HepG2 (cell line): ENCODE measurements around the gene CPHXL. TPM values are rescaled to one million over a fixed set of nuclear protein-coding genes. Genes with fewer than 3 reads are reported as not detected.

Experiments
- BCL3 ChIP-seq: sonication (generic); formaldehyde crosslinking; IDR thresholded peaks from 2 replicates; pipeline ENCODE4 v1.5.1; 2020; ENCODE audit warnings: mild to moderate bottlenecking, missing genetic modification reagents, moderate library complexity
- CEBPG ChIP-seq: IDR thresholded peaks from 2 replicates; pipeline ENCODE4 v1.6.1; 2016
- EP300 ChIP-seq, 3 experiments: sonication (generic) in 1 of 3; formaldehyde crosslinking in 1 of 3; IDR thresholded peaks; 2 replicates each; pipeline versions ENCODE4 v1.5.1 to v1.6.1; 2011 to 2020; ENCODE audit warnings: low read depth in 2 of 3, low read length in 2 of 3, borderline replicate concordance in 1 of 3, improper control_type of control experiment in 1 of 3, mild to moderate bottlenecking in 1 of 3, missing genetic modification reagents in 1 of 3, moderate library complexity in 1 of 3
- HMG20A ChIP-seq: IDR thresholded peaks from 2 replicates; pipeline ENCODE4 v1.6.1; 2016; ENCODE audit warnings: borderline replicate concordance
- HNF4G ChIP-seq, 2 experiments: sonication (generic) in 1 of 2; formaldehyde crosslinking in 1 of 2; IDR thresholded peaks; 2 replicates each; pipeline versions ENCODE4 v1.4.0 to v1.6.1; 2011 to 2020; ENCODE audit warnings: borderline replicate concordance in 2 of 2, low read depth in 2 of 2, mild to moderate bottlenecking in 2 of 2, low read length in 1 of 2, missing genetic modification reagents in 1 of 2, moderate library complexity in 1 of 2
- MXD1 ChIP-seq: sonication (generic); formaldehyde crosslinking; IDR thresholded peaks from 2 replicates; pipeline ENCODE4 v1.4.0; 2020; ENCODE audit warnings: mild to moderate bottlenecking, missing genetic modification reagents
- MXD3 ChIP-seq: IDR thresholded peaks from 2 replicates; pipeline ENCODE4 v1.6.1; 2016; ENCODE audit warnings: mild to moderate bottlenecking, missing biosample characterization, missing genetic modification reagents
- NR0B2 ChIP-seq: sonication (generic); formaldehyde crosslinking; IDR thresholded peaks from 2 replicates; pipeline ENCODE4 v1.4.0; 2020; ENCODE audit warnings: mild to moderate bottlenecking, missing genetic modification reagents
- RFXAP ChIP-seq: sonication (generic); formaldehyde crosslinking; IDR thresholded peaks from 2 replicates; pipeline ENCODE4 v1.4.0; 2020; ENCODE audit warnings: missing genetic modification reagents, borderline replicate concordance
- SAP130 ChIP-seq: IDR thresholded peaks from 2 replicates; pipeline ENCODE4 v1.6.1; 2016; ENCODE audit warnings: low read depth
- SMARCE1 ChIP-seq: fragments of 450-650 bp; IDR thresholded peaks from 2 replicates; pipeline ENCODE4 v1.6.1; 2017; ENCODE audit warnings: borderline replicate concordance
- ZNF121 ChIP-seq: sonication (generic); formaldehyde crosslinking; IDR thresholded peaks from 2 replicates; pipeline ENCODE4 v1.5.0; 2020; ENCODE audit warnings: mild to moderate bottlenecking, missing genetic modification reagents
- ZNF557 ChIP-seq: sonication (generic); formaldehyde crosslinking; IDR thresholded peaks from 2 replicates; pipeline ENCODE4 v1.4.0; 2020; ENCODE audit warnings: missing genetic modification reagents
- ZNF646 ChIP-seq: sonication (generic); formaldehyde crosslinking; IDR thresholded peaks from 2 replicates; pipeline ENCODE4 v1.9.0; 2021; ENCODE audit warnings: mild to moderate bottlenecking, missing genetic modification reagents
- ZNF704 ChIP-seq: sonication (generic); formaldehyde crosslinking; IDR thresholded peaks from 2 replicates; pipeline ENCODE4 v1.8.1; 2023; ENCODE audit warnings: mild to moderate bottlenecking, inconsistent platforms, moderate library complexity, missing genetic modification reagents, borderline replicate concordance
- ZNF83 ChIP-seq: sonication (generic); formaldehyde crosslinking; IDR thresholded peaks from 2 replicates; pipeline ENCODE4 v1.4.0; 2020; ENCODE audit warnings: missing genetic modification reagents, mild to moderate bottlenecking, borderline replicate concordance
- polyA plus RNA-seq, 8 experiments: library from polyadenylated mRNA; depleted of rRNA in 3 of 8; stranded (reverse) in 7 of 8; unstranded in 1 of 8; fragments of >200 nt; fragmentation: Illumina TruSeq in 4 of 8; extraction: Trizol in 4 of 8; gene quantifications; 2 replicates each; pipeline versions ENCODE4 v1.2.1 to v1.2.3, GENCODE V29; 2011 to 2016; ENCODE audit warnings: low read depth in 4 of 8, missing spikeins in 1 of 8, mixed read lengths in 1 of 8; ENCODE audit not compliant: insufficient read depth in 1 of 8
- total RNA-seq, 5 experiments: library from RNA; depleted of rRNA; stranded (reverse); fragments of >200 nt; fragmentation: Illumina TruSeq; extraction: Trizol; gene quantifications; 2 replicates each; pipeline ENCODE4 v1.2.3, GENCODE V29; 2016; ENCODE audit warnings: low read depth in 1 of 5

CPHXL gene
- total and polyA plus RNA-seq, 2 of the 13 experiments (the other 11 are each of a cell fraction or from before 2014, with no cell fraction given): not detected

- TF ChIP-seq ZNF557 (CRISPR knock-in tag) (no peak), EP300 (IDR thresholded peaks at IDR 0.05; ENCODE audit: low read depth in 2 of 2, low read length in 2 of 2) (peak in 1 of 2 experiments; percentile 54; a peak in 2 of 4 replicates), EP300 (CRISPR knock-in tag; IDR thresholded peaks at IDR 0.05; ENCODE audit: borderline replicate concordance) (no peak), SAP130 (CRISPR knock-in tag) (0 out of 2 replicates have a peak, but pooled peaks have one; percentile 36), NR0B2 (CRISPR knock-in tag) (no peak), BCL3 (CRISPR knock-in tag) (no peak), RFXAP (CRISPR knock-in tag) (no peak), ZNF704 (no peak), MXD1 (CRISPR knock-in tag) (no peak), ZNF646 (CRISPR knock-in tag) (no peak), MXD3 (no peak), HNF4G (IDR thresholded peaks at IDR 0.05; ENCODE audit: borderline replicate concordance, low read depth, low read length) (peak; percentile 48; the same call in 1 of the 2 replicates), HNF4G (CRISPR knock-in tag; IDR thresholded peaks at IDR 0.05; ENCODE audit: borderline replicate concordance, low read depth) (peak; percentile 51; the same call in 1 of the 2 replicates), ZNF83 (no peak), HMG20A (peak; percentile 31; the same call in 1 of the 2 replicates), SMARCE1 (no peak), ZNF121 (no peak), CEBPG (CRISPR knock-in tag) (0 out of 2 replicates have a peak, but pooled peaks have one; percentile 8)
Observed at GRCh38 chr16:75727221-75727620, 931 bp upstream of the CPHXL start (continued).
